Activated CD4-positive, alpha-beta T cell treated with anti-CD3 and anti-CD28 coated beads, Interleukin-2, amount 10 ng/mL, durations not matched to agents 24 days and 14 days (primary cell): ENCODE results near the gene SHROOM1. TPM values are rescaled to one million over a fixed set of nuclear protein-coding genes. Genes with fewer than 3 reads are reported as not detected.

Source experiments
- DNase-seq: peaks from one replicate; pipeline ENCODE4 v3.0.0; 2022
- H3K27ac Mint-ChIP-seq: one replicate; pipeline ENCODE4 v1.8.0; 2022; ENCODE audit warnings: mild to moderate bottlenecking, mixed read lengths
- H3K27me3 Mint-ChIP-seq: one replicate; pipeline ENCODE4 v1.8.0; 2022; ENCODE audit warnings: mixed read lengths
- H3K36me3 Mint-ChIP-seq: one replicate; pipeline ENCODE4 v1.8.0; 2022; ENCODE audit warnings: low read depth, mild to moderate bottlenecking, mixed read lengths
- H3K4me1 Mint-ChIP-seq: one replicate; pipeline ENCODE4 v1.8.0; 2021; ENCODE audit warnings: mixed read lengths
- H3K4me3 Mint-ChIP-seq: one replicate; pipeline ENCODE4 v1.8.0; 2022; ENCODE audit warnings: mild to moderate bottlenecking, moderate library complexity, mixed read lengths
- H3K9me3 Mint-ChIP-seq: one replicate; pipeline ENCODE4 v1.8.0; 2021; ENCODE audit warnings: mixed read lengths
- intact Hi-C: fragments of 100-400 bp; cut with micrococcal nuclease; formaldehyde crosslinking; loops from one replicate; pipeline ENCODE4 v1.15.1; 2023
- total RNA-seq: library from RNA; stranded (reverse); gene quantifications from 2 replicates; pipeline ENCODE4 v1.2.3, GENCODE V29; 2022

Gene SHROOM1
- total RNA-seq, 1 donor from 2014 or later: 5.3 TPM

DNA sequence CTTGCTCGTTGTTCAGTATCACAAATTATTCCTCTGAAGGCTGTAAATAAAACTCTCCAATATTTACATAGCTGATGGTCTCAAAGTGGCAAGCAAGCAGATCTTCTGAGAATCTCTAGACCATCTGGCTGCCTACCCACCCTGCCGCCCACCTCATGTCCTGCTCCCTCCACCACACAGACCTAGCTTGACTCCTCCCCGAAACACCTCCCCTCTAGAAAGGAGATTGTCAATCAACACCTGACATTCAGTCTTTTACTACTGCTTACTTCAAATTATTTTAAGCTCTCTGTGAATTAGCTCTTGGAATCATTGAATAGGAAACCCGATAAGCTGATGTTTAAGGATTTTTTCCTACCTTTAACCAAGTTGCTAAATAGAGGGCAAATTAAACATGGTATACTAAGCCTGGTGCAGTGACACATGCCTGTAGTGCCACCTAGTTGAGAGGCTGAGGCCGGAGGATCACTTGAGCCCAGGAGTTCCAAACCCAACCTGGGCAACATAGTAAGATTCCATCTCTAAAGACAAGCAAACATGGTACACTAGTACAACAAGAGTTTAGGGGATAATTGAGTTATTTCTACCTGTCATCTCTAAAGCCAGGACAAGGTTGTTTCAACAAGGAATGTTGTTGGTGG is 28.3 kb downstream of the SHROOM1 start:
- intact Hi-C loops: loop anchor here (5.0 kb wide), 1 partner anchor 275 kb away; no protein-coding TSS in a partner anchor
- Mint-ChIP-seq H3K4me1 (peaks cover 3% of the 10 kb centered on the region), H3K4me3 (no peak overlapping the region), H3K27me3 (peaks cover 60% of the 10 kb centered on the region), H3K36me3 (no peaks in the 10 kb centered on the region), H3K27ac (no peak overlapping the region), H3K9me3 (peaks cover 7% of the 10 kb centered on the region)
- no peak for DNase-seq

DNA sequence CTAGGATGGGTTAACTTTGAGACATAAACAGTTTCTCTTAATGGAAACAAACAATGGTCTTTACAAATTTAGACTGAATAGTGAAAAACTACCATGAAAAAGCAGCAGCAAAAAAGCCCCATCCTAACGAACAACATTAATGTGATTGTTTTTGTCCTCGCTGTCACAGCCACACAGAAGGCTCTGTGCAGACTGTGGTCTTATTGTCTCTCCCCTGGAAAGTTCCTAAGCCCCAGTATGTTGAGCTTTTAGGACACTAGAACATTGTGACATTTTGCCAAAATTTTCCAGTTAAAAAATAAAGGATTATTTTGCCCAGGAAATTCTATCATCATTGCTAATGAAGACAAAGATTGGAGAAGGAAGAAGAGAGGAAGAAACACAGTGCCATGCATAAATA is 29.9 kb downstream of the SHROOM1 start:
- no peak overlapping the region for H3K4me3 Mint-ChIP-seq
- peaks cover 61% of the 10 kb centered on the region for H3K27me3 Mint-ChIP-seq
- H3K27ac Mint-ChIP-seq: no peak overlapping the region

DNA sequence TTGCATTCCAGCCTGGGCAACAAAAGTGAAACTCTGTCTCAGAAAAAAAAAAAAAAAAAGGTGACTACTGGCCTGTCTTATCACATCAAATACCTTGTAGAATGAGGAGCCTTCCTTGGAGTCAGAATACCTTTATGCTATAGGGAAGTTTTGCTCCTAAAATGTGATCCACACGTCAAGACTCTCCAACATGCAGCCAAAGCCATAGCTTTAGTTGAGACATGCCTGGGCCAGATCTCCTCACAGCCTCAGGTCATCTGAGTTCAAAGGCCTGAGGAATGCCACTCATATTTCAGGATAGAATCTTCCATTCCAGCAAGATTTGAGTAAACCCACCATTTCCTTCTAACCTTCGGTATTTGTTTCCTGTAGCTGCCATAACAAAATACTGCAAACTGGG is 31.1 kb downstream of the SHROOM1 start:
- Mint-ChIP-seq H3K9me3 (peaks cover 3% of the 10 kb centered on the region), H3K36me3 (no peaks in the 10 kb centered on the region), H3K27me3 (peaks cover 59% of the 10 kb centered on the region), H3K4me3 (no peak overlapping the region), H3K4me1 (peaks cover 3% of the 10 kb centered on the region), H3K27ac (no peak overlapping the region)
- intact Hi-C loops: no loop called here
- DNase-seq: no peak

More for the DNA sequence above, 29.9 kb downstream of the SHROOM1 start:
- intact Hi-C loops: loop anchor here (5.0 kb wide), 1 partner anchor 273 kb away; no protein-coding TSS in a partner anchor
- DNase-seq: no peak
- no peaks in the 10 kb centered on the region for H3K36me3 Mint-ChIP-seq
- peaks cover 3% of the 10 kb centered on the region for H3K4me1 Mint-ChIP-seq
- H3K9me3 Mint-ChIP-seq: peaks cover 7% of the 10 kb centered on the region

DNA sequence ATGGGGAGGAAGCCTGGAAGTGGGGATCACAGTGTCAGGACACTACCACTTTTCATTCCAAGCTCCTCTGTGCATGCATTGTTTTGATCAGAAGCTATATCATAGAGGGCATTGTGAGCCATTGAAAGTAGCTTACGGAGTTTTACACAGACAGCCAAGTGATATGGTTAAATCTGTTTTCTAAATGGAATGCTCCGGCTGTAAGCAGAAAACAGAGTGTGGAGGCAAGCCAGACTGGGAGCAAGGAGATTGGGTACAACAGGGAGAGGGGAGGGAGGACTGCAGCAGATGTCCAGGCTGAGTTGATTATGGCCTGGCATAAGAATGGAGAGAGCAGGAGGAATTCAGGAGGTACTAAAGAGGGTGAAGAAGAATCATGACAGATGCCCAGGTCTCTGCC is 32.8 kb downstream of the SHROOM1 start:
- peaks cover 3% of the 10 kb centered on the region for H3K4me1 Mint-ChIP-seq
- DNase-seq: no peak
- peaks cover 49% of the 10 kb centered on the region for H3K27me3 Mint-ChIP-seq
- H3K4me3 Mint-ChIP-seq: no peak overlapping the region
- intact Hi-C loops: no loop called here
- H3K9me3 Mint-ChIP-seq: no peaks in the 10 kb centered on the region
- no peaks in the 10 kb centered on the region for H3K36me3 Mint-ChIP-seq
- H3K27ac Mint-ChIP-seq: no peak overlapping the region

DNA sequence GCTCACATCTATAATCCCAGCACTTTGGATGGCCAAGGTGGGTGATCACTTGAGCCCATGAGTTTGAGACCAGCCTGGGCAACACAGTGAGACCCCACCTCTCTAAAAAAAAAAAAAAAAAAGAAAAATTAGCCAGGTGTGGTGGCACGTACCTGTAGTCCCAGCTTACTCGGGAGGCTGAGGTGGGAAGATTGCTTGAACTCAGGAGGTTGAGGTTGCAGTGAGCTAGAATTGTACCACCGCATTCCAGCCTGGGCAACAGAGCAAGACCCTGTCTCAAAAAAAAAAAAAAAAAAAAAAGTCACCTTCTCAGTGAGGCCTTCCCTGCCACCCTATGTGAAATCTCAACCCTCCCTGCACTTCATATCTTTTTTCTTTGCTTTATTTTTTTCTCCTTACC is 39.4 kb downstream of the SHROOM1 start:
- H3K4me3 Mint-ChIP-seq: no peak overlapping the region
- intact Hi-C loops: no loop called here
- no peak for DNase-seq
- H3K27me3 Mint-ChIP-seq: peaks cover 22% of the 10 kb centered on the region
- peaks cover 2% of the 10 kb centered on the region for H3K4me1 Mint-ChIP-seq
- no peak overlapping the region for H3K27ac Mint-ChIP-seq
- H3K36me3 Mint-ChIP-seq: no peaks in the 10 kb centered on the region
- H3K9me3 Mint-ChIP-seq: no peaks in the 10 kb centered on the region

DNA sequence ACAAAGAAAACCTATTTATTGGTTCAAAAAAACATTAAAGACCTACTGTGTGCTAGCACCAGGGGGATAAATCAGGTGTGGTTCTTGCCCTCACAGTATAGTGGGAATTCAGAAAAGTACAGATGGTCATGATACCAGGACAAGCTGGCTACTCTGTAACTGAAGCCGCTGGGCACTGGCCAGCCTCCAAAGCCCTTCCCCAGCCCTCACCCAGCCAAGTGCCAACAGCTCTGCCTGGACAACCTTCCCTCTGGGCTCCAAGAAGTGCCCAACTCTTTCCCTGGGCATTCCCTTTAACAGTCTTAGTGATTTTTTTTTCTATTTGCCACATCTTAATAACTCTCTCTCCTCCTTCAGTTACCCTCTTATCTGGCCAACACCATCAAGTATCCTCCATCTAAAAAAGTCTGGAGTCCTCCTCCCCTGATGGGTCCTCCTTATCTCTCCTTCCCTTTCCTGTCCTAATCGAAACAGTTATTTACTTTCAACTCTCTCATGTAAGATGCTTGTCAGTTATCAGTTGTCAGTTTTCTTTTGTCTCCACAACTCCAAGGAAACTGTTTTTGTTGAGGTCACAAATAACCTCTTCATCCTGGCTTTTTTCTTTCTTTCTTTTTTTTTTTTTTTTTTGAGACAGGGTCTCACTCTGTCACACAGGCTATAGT is 40.1 kb downstream of the SHROOM1 start:
- Mint-ChIP-seq H3K36me3 (no peaks in the 10 kb centered on the region), H3K27me3 (peaks cover 26% of the 10 kb centered on the region), H3K9me3 (no peaks in the 10 kb centered on the region), H3K4me3 (no peak overlapping the region), H3K27ac (no peak overlapping the region), H3K4me1 (peaks cover 3% of the 10 kb centered on the region)
- intact Hi-C loops: no loop called here
- no peak for DNase-seq

DNA sequence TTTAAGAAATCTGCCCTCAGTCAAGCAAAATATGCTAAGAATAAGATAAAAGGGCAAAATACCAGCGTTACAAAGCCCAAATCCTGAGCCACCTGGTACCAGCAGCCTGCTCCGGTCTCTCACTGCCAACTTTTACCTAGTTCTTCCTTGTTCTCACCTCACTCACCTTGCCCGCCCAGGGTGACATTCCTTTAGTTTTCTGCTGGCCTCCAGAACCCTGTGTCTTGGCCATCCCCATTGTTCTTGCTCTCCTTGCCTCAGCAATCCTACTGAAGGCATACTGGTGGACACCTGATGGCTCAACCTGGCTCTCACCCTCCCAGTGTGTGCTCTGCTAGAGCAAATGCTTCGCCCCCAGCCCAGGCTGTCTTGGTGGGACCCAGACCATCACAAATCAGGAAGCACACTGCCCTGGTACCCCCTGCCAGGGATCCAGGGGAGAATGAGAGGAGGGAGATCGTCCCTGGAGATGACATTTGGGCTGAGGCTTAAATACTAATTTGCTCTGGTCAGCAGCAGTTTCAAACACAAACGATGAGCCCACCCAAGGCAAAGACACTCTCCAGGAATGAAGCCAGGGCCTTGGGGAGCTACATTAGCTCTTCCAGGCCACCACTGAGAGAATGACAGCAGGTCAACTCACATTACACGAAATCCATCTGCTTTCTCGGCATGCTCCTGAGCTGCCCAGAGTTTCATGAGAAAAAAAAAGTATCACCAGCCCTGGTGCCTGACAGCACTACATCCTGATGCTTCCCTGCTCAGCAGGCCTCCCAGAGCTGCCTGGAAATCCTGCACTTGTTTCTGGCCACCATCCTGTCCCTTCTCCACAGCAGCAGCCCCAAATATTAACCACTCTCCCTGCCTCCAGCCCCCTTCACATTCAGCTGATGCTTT is 41.2 kb downstream of the SHROOM1 start:
- Mint-ChIP-seq H3K9me3 (no peaks in the 10 kb centered on the region), H3K36me3 (no peaks in the 10 kb centered on the region), H3K4me3 (no peak overlapping the region), H3K27ac (no peak overlapping the region), H3K27me3 (peaks cover 23% of the 10 kb centered on the region), H3K4me1 (peaks cover 3% of the 10 kb centered on the region)
- no peak for DNase-seq
- intact Hi-C loops: no loop called here

DNA sequence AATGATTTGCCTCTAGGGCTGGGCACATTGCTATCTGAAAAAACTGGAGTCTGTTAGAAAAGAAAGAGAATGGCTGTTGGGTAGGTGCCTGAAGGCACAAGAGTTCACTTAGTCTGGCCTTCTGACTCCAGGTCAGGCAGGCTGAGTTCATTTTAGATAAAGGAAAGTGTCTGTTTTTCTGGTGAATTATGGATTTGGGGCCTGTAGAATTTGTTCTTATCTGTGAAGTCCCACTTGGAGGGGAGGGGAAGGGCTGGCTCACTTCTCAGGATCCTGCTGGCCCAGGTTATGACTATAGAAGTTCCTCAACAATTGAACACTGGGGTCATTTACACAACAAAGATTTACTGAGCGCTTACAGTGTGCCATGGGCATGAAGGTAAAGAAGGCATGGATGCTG is 41.9 kb downstream of the SHROOM1 start:
- intact Hi-C loops: no loop called here
- Mint-ChIP-seq H3K4me3 (no peak overlapping the region), H3K27me3 (peaks cover 20% of the 10 kb centered on the region), H3K9me3 (no peaks in the 10 kb centered on the region), H3K27ac (no peak overlapping the region), H3K36me3 (no peaks in the 10 kb centered on the region), H3K4me1 (peaks cover 3% of the 10 kb centered on the region)
- no peak for DNase-seq

DNA sequence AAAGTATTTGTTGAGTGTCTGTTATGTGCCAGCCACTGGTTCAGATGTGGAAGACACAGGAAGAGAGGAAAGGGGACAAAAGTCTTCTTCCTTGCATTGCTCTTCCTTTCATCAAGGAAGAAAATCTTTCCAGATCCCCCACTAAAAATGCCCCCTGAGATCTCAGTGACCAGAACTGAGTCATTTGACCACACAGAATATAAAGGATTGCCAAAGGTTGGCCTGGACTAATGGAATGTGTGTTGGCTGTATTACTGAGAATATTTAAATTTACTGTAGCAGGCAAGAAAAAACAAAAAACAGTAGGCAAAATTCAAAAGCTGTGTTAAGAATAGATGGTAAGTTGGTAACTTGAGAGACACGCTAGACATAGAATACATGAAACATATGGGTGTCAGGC is 43.4 kb downstream of the SHROOM1 start:
- H3K27ac Mint-ChIP-seq: no peak overlapping the region
- H3K9me3 Mint-ChIP-seq: no peaks in the 10 kb centered on the region
- no peak for DNase-seq
- H3K4me3 Mint-ChIP-seq: no peak overlapping the region
- intact Hi-C loops: no loop called here
- peaks cover 7% of the 10 kb centered on the region for H3K4me1 Mint-ChIP-seq
- peaks cover 24% of the 10 kb centered on the region for H3K27me3 Mint-ChIP-seq
- H3K36me3 Mint-ChIP-seq: no peaks in the 10 kb centered on the region

DNA sequence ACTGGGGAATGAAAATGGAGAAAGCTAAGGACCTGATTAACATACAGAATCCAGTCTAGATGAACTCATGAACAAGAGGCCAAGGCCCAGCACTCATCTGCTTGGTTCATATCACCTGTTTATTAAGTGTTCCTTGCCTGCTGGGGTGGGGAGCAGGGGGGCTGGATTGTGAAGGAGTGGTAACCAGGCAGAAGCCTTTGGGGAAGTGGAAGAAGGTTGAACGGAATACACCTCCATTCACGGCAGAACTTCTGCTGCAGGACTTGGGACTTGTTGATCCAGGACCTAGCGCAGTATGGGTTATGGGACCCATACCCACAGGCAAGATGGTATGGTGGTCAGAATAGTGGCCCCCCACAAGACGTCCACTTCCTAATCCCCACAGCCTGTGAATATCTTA is 44.6 kb downstream of the SHROOM1 start:
- intact Hi-C loops: no loop called here
- Mint-ChIP-seq H3K9me3 (no peaks in the 10 kb centered on the region), H3K27me3 (peaks cover 36% of the 10 kb centered on the region), H3K27ac (no peak overlapping the region), H3K4me3 (no peak overlapping the region), H3K4me1 (peaks cover 15% of the 10 kb centered on the region), H3K36me3 (no peaks in the 10 kb centered on the region)
- no peak for DNase-seq

DNA sequence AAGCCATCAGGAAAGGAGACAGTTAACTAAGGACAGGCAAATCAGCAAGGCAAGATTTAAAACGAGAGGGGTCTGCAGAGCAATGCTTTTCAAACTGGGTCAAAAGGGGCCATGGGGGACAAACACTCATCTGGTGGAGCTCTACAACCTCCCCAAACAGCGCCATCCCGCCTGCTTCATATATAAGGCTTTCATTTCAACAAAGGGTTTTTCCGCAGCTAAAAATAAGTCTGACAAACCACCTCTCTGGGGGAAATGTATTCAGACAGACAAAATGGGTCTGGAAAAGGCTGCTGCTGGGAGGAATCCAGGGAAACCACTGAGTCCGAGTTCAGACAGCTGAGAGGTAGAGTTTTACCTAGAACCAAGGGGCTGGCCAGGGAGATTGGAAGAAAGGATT is 45.1 kb downstream of the SHROOM1 start:
- Mint-ChIP-seq H3K4me3 (no peak overlapping the region), H3K9me3 (no peaks in the 10 kb centered on the region), H3K27ac (no peak overlapping the region), H3K36me3 (no peaks in the 10 kb centered on the region), H3K27me3 (peaks cover 40% of the 10 kb centered on the region), H3K4me1 (peaks cover 16% of the 10 kb centered on the region)
- DNase-seq: no peak
- intact Hi-C loops: no loop called here

DNA sequence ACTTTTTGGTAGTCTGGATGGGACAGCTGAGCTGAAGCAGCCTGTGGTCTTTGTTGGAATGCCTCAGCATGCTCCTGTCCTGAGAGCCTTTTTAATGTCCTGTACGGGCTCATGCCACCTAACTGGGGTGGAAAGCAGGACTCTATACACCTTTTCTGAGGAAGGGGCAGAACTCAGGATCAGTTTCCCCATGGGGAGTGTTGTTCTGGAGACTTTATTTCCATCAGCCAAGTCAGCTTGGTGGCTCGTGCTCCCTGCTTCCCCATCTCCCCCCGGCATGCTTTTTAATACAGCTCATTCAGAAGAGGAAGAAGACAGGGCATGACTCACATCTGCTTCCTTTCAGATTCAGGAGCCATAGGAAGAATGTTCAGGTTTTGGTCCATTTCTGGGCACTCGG is 48.3 kb downstream of the SHROOM1 start:
- intact Hi-C loops: no loop called here
- Mint-ChIP-seq H3K4me1 (peaks cover 34% of the 10 kb centered on the region), H3K36me3 (peaks cover 1% of the 10 kb centered on the region), H3K27me3 (peaks cover 55% of the 10 kb centered on the region), H3K27ac (no peak overlapping the region), H3K4me3 (no peak overlapping the region), H3K9me3 (no peaks in the 10 kb centered on the region)
- DNase-seq: no peak

DNA sequence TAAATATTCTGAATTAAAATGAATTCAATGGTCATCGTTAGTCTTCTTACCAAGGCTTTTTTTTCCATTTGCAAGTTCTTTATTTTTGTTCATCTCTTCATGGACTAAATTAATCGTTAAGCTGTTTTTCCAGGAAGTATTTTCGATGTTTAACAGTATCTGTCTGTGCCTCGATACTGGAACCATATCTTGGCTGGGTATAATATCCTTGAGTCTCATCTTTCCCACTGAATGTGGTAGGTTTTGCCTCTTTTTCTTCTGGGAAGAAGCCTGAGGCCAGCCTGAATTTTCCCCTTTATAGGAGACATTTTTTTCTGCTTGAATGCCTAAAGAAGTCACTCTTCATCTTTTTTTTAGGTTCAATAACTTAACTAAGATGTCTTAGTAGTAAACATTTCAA is 49.4 kb downstream of the SHROOM1 start:
- intact Hi-C loops: no loop called here
- no peak overlapping the region for H3K4me3 Mint-ChIP-seq
- peaks cover 53% of the 10 kb centered on the region for H3K27me3 Mint-ChIP-seq

DNA sequence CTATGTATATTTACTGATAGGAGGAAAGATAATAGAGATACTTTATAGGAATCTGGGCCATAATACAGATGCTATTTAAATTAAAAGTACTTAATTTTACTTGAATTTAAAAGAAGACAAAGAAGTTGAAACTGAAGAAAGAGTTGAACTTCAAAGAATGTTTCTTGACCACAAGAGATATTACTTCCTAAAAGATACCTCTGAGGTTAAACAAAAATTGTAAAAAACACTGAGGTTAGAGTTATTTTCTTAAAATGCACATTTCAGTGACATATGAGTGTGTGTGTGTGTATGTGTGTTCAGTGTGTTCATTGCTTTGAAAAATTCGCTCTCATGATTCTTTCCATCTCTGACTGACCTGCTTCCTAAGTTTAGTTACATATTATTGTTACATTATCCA is 49.9 kb downstream of the SHROOM1 start:
- peaks cover 51% of the 10 kb centered on the region for H3K27me3 Mint-ChIP-seq
- intact Hi-C loops: no loop called here
- peaks cover 1% of the 10 kb centered on the region for H3K36me3 Mint-ChIP-seq

More for the DNA sequence above, 49.4 kb downstream of the SHROOM1 start:
- peaks cover 1% of the 10 kb centered on the region for H3K36me3 Mint-ChIP-seq
- no peak overlapping the region for H3K27ac Mint-ChIP-seq
- no peak for DNase-seq
- H3K4me1 Mint-ChIP-seq: peaks cover 36% of the 10 kb centered on the region
- no peaks in the 10 kb centered on the region for H3K9me3 Mint-ChIP-seq

More for the DNA sequence above, 49.9 kb downstream of the SHROOM1 start:
- no peak for DNase-seq
- Mint-ChIP-seq H3K9me3 (no peaks in the 10 kb centered on the region), H3K27ac (no peak overlapping the region), H3K4me3 (no peak overlapping the region), H3K4me1 (peaks cover 39% of the 10 kb centered on the region)
